ENCODE data around the gene SPTBN5. TPM values are rescaled to one million over a fixed set of nuclear protein-coding genes. Genes with fewer than 3 reads are reported as not detected.

The SPTBN5 gene
- total RNA-seq, 1 donor from 2014 or later: 0.49 TPM

GRCh38 chr15:41858756-41859155, 35.1 kb downstream of the SPTBN5 start:
- H3K36me3 ChIP-seq: no peaks in the 10 kb centered on the region
- H3K27ac ChIP-seq: no peak overlapping the region
- TF ChIP-seq POLR2A (IDR thresholded peaks at IDR 0.05) (no peak), CTCF (IDR thresholded peaks at IDR 0.05) (no peak), POLR2AphosphoS5 (IDR thresholded peaks at IDR 0.05; ENCODE audit: insufficient read depth in 1 of 2, low read depth in 1 of 2) (no peak)
- no peaks in the 10 kb centered on the region for H3K4me1 ChIP-seq
- intact Hi-C loops (cut with DNase I): no loop called here
- no peak for DNase-seq (ENCODE audit: extremely low spot score in 2 of 2)
- no peaks in the 10 kb centered on the region for H3K27me3 ChIP-seq
- no peak overlapping the region for H3K4me3 ChIP-seq
- H3K9me3 ChIP-seq: no peaks in the 10 kb centered on the region

GRCh38 chr15:41857316-41857715, 36.5 kb downstream of the SPTBN5 start:
- H3K27me3 ChIP-seq: no peaks in the 10 kb centered on the region
- H3K27ac ChIP-seq: no peak overlapping the region
- TF ChIP-seq POLR2AphosphoS5 (IDR thresholded peaks at IDR 0.05; ENCODE audit: insufficient read depth in 1 of 2, low read depth in 1 of 2) (no peak), CTCF (IDR thresholded peaks at IDR 0.05) (no peak), POLR2A (IDR thresholded peaks at IDR 0.05) (no peak)
- H3K4me3 ChIP-seq: no peak overlapping the region
- no peaks in the 10 kb centered on the region for H3K4me1 ChIP-seq
- DNase-seq (ENCODE audit: extremely low spot score in 2 of 2): no peak
- no peaks in the 10 kb centered on the region for H3K9me3 ChIP-seq
- no peaks in the 10 kb centered on the region for H3K36me3 ChIP-seq
- intact Hi-C loops (cut with DNase I): no loop called here

GRCh38 chr15:41856716-41857115, 37.1 kb downstream of the SPTBN5 start:
- intact Hi-C loops (cut with DNase I): no loop called here
- H3K27me3 ChIP-seq: no peaks in the 10 kb centered on the region

GRCh38 chr15:41856262-41856661, 37.6 kb downstream of the SPTBN5 start:
- no peak for TF ChIP-seq POLR2A (IDR thresholded peaks at IDR 0.05)
- TF ChIP-seq POLR2AphosphoS5 (IDR thresholded peaks at IDR 0.05; ENCODE audit: insufficient read depth in 1 of 2, low read depth in 1 of 2): no peak
- TF ChIP-seq CTCF (IDR thresholded peaks at IDR 0.05): no peak
- intact Hi-C loops (cut with DNase I): no loop called here
- Histone ChIP-seq H3K9me3 (no peaks in the 10 kb centered on the region), H3K4me1 (no peaks in the 10 kb centered on the region), H3K4me3 (no peak overlapping the region), H3K27me3 (no peaks in the 10 kb centered on the region), H3K36me3 (no peaks in the 10 kb centered on the region), H3K27ac (no peak overlapping the region)
- no peak for DNase-seq (ENCODE audit: extremely low spot score in 2 of 2)

More at GRCh38 chr15:41856716-41857115, 37.1 kb downstream of the SPTBN5 start:
- DNase-seq (ENCODE audit: extremely low spot score in 2 of 2): no peak
- TF ChIP-seq CTCF (IDR thresholded peaks at IDR 0.05) (no peak), POLR2A (IDR thresholded peaks at IDR 0.05) (no peak), POLR2AphosphoS5 (IDR thresholded peaks at IDR 0.05; ENCODE audit: insufficient read depth in 1 of 2, low read depth in 1 of 2) (no peak)
- Histone ChIP-seq H3K27ac (no peak overlapping the region), H3K9me3 (no peaks in the 10 kb centered on the region), H3K4me1 (no peaks in the 10 kb centered on the region), H3K36me3 (no peaks in the 10 kb centered on the region), H3K4me3 (no peak overlapping the region)

- intact Hi-C loops (cut with DNase I): no loop called here
- no peak overlapping the region for H3K4me3 ChIP-seq
- peaks cover 8% of the 10 kb centered on the region for H3K4me1 ChIP-seq
- no peaks in the 10 kb centered on the region for H3K36me3 ChIP-seq
- H3K27me3 ChIP-seq: no peaks in the 10 kb centered on the region
- H3K9me3 ChIP-seq: no peaks in the 10 kb centered on the region
- no peak for DNase-seq (ENCODE audit: extremely low spot score in 2 of 2)
- no peak for TF ChIP-seq POLR2A (IDR thresholded peaks at IDR 0.05)
- TF ChIP-seq POLR2AphosphoS5 (IDR thresholded peaks at IDR 0.05; ENCODE audit: insufficient read depth in 1 of 2, low read depth in 1 of 2): no peak
- no peak for TF ChIP-seq CTCF (IDR thresholded peaks at IDR 0.05)
- H3K27ac ChIP-seq: no peak overlapping the region
Measured at GRCh38 chr15:41855261-41855961, 38.4 kb downstream of the SPTBN5 start.

All from vagina (tissue), 2 donors.